ENCODE data around the gene TCHHL1. TPM values are rescaled to one million over a fixed set of nuclear protein-coding genes. Genes with fewer than 3 reads are reported as not detected.

Gene TCHHL1
- total and polyA plus RNA-seq, 9 donors: not detected

GRCh38 chr1:152052606-152053005, 36.3 kb downstream of the TCHHL1 start:
- H3K4me1 ChIP-seq (ENCODE audit: insufficient read depth): peaks cover 4% of the 10 kb centered on the region
- no peak overlapping the region for H3K4me3 ChIP-seq
- TF ChIP-seq CTCF (IDR thresholded peaks at IDR 0.05): peak; percentile 52 to 79 (median 72)
- no peak for TF ChIP-seq EP300 (IDR thresholded peaks at IDR 0.05)
- DNase-seq: peak; percentile 77 to 90 (median 85)
- no peaks in the 10 kb centered on the region for H3K9me3 ChIP-seq
- WGBS, 3 donors: 22 to 27% (median 23%) methylated on average over 11 of the region's 11 CpGs
- H3K36me3 ChIP-seq: no peaks in the 10 kb centered on the region
- H3K27me3 ChIP-seq: no peaks in the 10 kb centered on the region
- no peak overlapping the region for H3K27ac ChIP-seq
- intact Hi-C loops (cut with DNase I): loop anchor here in 3 of 4 donors (5.0 to 10.0 kb wide), 2 partner anchors 132 to 405 kb away; no protein-coding TSS in a partner anchor

- Histone ChIP-seq H3K27me3 (no peaks in the 10 kb centered on the region), H3K9me3 (no peaks in the 10 kb centered on the region), H3K36me3 (no peaks in the 10 kb centered on the region), H3K27ac (no peak overlapping the region), H3K4me3 (no peak overlapping the region), H3K4me1 (ENCODE audit: insufficient read depth) (peaks cover 4% of the 10 kb centered on the region)
- WGBS, 3 donors: 54 to 61% (median 61%) methylated on average over 6 of the region's 6 CpGs
- DNase-seq: no peak
- no peak for TF ChIP-seq EP300 (IDR thresholded peaks at IDR 0.05)
- TF ChIP-seq POLR2A (IDR thresholded peaks at IDR 0.05): no peak
- TF ChIP-seq CTCF (IDR thresholded peaks at IDR 0.05): no peak
- intact Hi-C loops (cut with DNase I): loop anchor here in 3 of 4 donors (5.0 to 10.0 kb wide), 2 partner anchors 134 to 406 kb away; no protein-coding TSS in a partner anchor
These were observed 37.8 kb downstream of the TCHHL1 start for GRCh38 chr1:152050886-152051675.

GRCh38 chr1:152049291-152050083, 39.4 kb downstream of the TCHHL1 start:
- no peaks in the 10 kb centered on the region for H3K36me3 ChIP-seq
- no peak for DNase-seq
- no peak overlapping the region for H3K4me3 ChIP-seq
- 68 to 75% (median 71%) methylated on average over 8 of the region's 8 CpGs for WGBS, 3 donors
- no peak overlapping the region for H3K27ac ChIP-seq
- no peaks in the 10 kb centered on the region for H3K9me3 ChIP-seq
- H3K27me3 ChIP-seq: no peaks in the 10 kb centered on the region
- no peak for TF ChIP-seq EP300 (IDR thresholded peaks at IDR 0.05)
- H3K4me1 ChIP-seq (ENCODE audit: insufficient read depth): peaks cover 4% of the 10 kb centered on the region
- intact Hi-C loops (cut with DNase I): loop anchor here in 3 of 4 donors (5.0 to 10.0 kb wide), 2 partner anchors 135 to 408 kb away; no protein-coding TSS in a partner anchor

DNA sequence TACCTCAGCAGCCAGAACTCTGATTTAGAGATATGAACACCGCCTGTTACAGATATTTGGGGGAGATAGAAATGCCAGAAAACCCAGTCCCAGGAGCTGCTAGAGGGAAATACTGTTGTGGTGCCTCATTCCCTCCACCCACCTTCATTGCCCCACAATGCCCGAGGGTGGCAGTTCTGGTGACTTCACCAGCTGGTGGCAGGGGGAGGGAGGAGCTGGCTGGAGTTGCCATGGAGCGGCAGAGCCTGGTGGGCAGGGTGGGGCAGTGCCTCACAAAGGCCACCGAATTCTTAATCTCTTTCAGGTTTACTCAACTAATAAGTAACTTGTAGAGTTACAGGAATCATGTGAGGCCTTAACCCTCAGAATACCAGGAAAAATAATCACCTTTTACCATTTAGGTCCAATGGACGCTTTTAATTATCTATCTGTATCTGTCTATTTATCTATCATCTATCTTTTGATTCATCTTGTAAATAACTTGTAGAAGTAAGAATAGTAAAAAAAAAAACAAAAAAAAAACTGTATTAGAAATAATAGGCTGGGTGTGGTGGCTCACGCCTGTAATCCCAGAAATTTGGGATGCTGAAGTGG, 40.4 kb downstream of the TCHHL1 start:
- DNase-seq: peak in 3 of 5 donors; percentile 47 to 57 (median 48)
- Histone ChIP-seq H3K27ac (peak overlapping the region; percentile 54 to 79), H3K9me3 (no peaks in the 10 kb centered on the region), H3K27me3 (no peaks in the 10 kb centered on the region), H3K4me3 (peak overlapping the region; percentile 13), H3K4me1 (ENCODE audit: insufficient read depth) (peaks cover 4% of the 10 kb centered on the region), H3K36me3 (no peaks in the 10 kb centered on the region)
- WGBS, 3 donors: 70 to 72% (median 70%) methylated on average over 6 of the region's 6 CpGs
- no peak for TF ChIP-seq POLR2A (IDR thresholded peaks at IDR 0.05)
- no peak for TF ChIP-seq EP300 (IDR thresholded peaks at IDR 0.05)
- no peak for TF ChIP-seq CTCF (IDR thresholded peaks at IDR 0.05)
- intact Hi-C loops (cut with DNase I): no loop called here

Measured in ovary (tissue), 9 donors.